ENCODE measurements around the gene FKBP10.
"Not testable (repeated sequence)": the region's sequence is repeated elsewhere in the genome, so short reads cannot be mapped to it uniquely, and the experiment has no call there.

The FKBP10 gene

GRCh38 chr17:41844971-41845370 lies 32.2 kb downstream of the FKBP10 start:
- DNase-seq = no peak

DNA sequence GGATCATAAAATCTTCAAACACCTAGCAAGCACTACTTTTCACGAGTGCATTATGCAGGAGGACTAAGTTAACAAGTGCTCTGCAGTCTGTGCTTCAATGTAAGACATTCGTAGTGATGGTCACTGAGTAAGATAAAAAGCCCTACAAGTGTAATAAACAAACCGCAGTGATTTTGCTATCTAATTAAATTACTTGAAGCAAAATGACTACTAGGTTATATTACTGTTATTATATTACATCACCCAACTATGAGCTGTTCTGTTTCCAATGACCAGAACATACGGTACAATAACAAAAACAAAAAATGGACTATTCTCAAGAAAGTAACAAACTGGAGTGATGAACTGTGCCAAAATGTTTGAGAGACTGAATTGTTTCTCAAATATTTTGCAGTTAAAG lies 36.0 kb downstream of the FKBP10 start:
- DNase-seq = no peak

GRCh38 chr17:41849251-41849990 lies 36.6 kb downstream of the FKBP10 start:
- no peak for DNase-seq

GRCh38 chr17:41851382-41851781 lies 38.6 kb downstream of the FKBP10 start:
- DNase-seq = not testable (repeated sequence)

GRCh38 chr17:41860254-41860931 lies 47.6 kb downstream of the FKBP10 start:
- DNase-seq = no peak

GRCh38 chr17:41863074-41863848 lies 50.5 kb downstream of the FKBP10 start:
- peak; percentile 40 for DNase-seq

DNA sequence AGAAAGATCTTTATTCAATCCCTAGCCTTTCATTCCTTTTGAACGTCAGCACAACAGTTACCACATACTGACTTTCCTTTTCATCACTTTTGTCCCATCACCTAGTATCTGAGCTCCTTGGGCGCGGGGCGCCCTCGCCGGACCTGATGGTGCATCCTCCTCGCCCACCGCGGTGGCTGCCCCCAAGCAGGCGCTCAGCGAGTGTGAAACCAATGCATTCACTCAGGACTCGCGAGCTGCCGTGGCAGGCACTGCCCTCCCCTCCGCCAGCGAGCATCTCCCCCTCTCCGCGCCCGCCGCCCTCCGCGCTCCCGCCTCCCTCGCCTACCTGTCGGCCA lies 51.7 kb downstream of the FKBP10 start:
- DNase-seq = no peak

DNA sequence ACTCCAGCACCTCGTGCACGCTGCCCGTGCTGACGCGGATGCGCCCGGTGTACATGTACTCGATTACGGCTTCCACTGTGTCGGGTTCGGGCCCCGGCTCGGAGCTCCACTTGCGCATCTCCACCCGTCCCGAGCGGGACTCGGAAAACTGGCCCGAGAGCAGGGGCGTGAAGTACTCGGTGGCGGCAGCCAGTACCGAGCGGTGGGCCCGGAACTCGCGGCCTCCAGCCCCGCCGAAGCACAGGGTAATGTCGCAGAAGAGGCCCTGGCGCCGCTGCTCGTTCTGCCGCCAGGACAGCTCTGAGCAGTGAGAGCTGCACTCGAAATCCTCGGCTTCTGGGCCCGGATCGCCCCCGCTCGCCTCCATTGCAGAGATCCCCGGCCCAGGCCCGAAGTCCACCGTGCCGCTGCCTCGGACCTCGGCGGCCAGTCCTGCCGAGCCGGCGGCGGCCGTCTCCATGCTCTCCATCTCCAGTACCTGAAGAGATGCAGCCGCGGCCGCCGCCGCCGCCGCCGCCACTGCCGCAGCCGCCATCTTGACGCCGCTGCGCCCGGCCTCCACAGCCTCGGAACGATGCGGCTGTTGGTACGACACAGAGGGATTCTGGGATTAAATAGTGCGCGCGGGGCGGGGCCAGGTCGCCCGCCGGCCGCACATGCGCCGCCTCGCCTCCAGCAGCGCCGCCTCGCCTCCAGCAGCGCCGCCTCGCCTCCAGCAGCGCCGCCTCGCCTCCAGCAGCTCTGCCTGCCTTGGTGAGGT lies 52.2 kb downstream of the FKBP10 start, which contains the start of gene KLHL11:
KLHL11 (minus strand) TSS at position 588 of the 760 bp plus-strand sequence; CDS start at position 535, 53 bp downstream.
- DNase-seq = peak; percentile 90

GRCh38 chr17:41865596-41865893 lies 52.7 kb downstream of the FKBP10 start:
- no peak for DNase-seq

GRCh38 chr17:41868568-41868967 lies 55.8 kb downstream of the FKBP10 start:
- no peak for DNase-seq

DNA sequence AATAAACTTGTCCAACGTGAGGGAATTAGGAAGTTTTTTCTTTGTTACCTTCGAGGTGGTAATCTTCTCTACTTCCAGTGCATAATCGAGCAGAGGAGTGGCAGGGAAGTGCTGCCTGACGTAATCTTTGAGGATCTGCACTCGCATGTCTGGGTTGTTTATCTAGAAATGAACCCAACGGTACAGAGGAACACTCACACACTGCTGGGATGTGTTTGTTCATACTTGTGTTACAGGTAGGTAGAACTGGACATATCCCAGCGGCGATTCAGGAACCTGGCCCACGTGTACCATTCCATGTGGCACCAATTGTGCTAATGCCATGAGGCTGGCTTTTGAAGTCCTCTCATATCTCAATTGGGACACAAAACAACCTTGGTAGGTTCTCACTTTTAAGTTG lies 56.6 kb downstream of the FKBP10 start:
- DNase-seq = no peak

GRCh38 chr17:41870097-41870496 lies 57.3 kb downstream of the FKBP10 start:
- DNase-seq = no peak

DNA sequence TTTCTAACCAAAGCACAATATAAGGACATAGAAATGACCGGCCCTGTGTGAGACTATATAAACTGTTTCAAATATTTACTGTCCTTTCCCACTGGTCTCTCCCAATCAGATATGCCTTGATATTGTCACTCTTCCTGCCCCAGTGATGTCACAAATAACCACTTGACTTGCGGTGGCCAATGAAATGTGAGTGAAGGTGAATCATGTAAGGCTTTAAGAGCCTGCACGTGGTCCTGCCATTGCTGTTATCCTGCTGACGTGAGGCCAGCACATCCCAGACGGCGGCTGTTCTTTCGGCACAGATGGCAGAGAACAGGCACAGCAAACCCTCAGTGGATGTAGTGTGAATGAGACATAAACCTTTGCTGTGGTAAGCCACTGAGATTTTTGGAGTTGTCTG lies 57.8 kb downstream of the FKBP10 start:
- no peak for DNase-seq

- no peak for DNase-seq
Measured at GRCh38 chr17:41871789-41872188, 59.0 kb downstream of the FKBP10 start.

Data from activated naive CD4-positive, alpha-beta T cell treated with Interleukin-2 at 50 U/mL for 16 hours (primary cell).